ENCODE measurements around the gene TAPBP. TPM values are rescaled to one million over a fixed set of nuclear protein-coding genes. Genes with fewer than 3 reads are reported as not detected.

Gene TAPBP
- total RNA-seq, 1 experiment from 2014 or later = 80.1 TPM

- Histone ChIP-seq H3K79me2 (ENCODE audit: insufficient read depth, low read length) (peaks cover 27% of the 10 kb centered on the region), H3K4me1 (ENCODE audit: control insufficient read depth in 1 of 2, insufficient read depth in 2 of 2, low read length in 2 of 2) (peaks cover 7 to 26% of the 10 kb centered on the region in 2 experiments; a peak in 3 of 4 replicates), H3K27me3 (ENCODE audit: insufficient read depth, low read length) (no peaks in the 10 kb centered on the region), H4K20me1 (ENCODE audit: insufficient read depth) (no peaks in the 10 kb centered on the region), H3K9me3 (ENCODE audit: control insufficient read depth in 1 of 2, insufficient read depth in 1 of 2, low read depth in 1 of 2, low read length in 2 of 2) (no peaks in the 10 kb centered on the region), H3K9ac (ENCODE audit: low read length) (no peak overlapping the region), H3K4me2 (ENCODE audit: low read length) (no peak overlapping the region), H3K27ac (ENCODE audit: low read depth, low read length) (no peak overlapping the region), H3K4me3 (replicated peaks in 1 of 2; ENCODE audit: low read depth in 1 of 2, low read length in 2 of 2) (no peak overlapping the region), H3K36me3 (ENCODE audit: control insufficient read depth in 1 of 2, insufficient read depth in 2 of 2, low read length in 2 of 2) (peaks cover 11 to 12% of the 10 kb centered on the region in 2 experiments; a peak in 3 of 4 replicates), H3K9me2 (ENCODE audit: insufficient read depth) (no peaks in the 10 kb centered on the region), H2AFZ (ENCODE audit: low read depth, low read length, poor library complexity, severe bottlenecking) (no peak overlapping the region)
- TF ChIP-seq SRF (IDR thresholded peaks at IDR 0.05; ENCODE audit: low read depth) (no peak), CTCF (IDR thresholded peaks at IDR 0.05 in 2 of 3, conservative IDR thresholded peaks at IDR 0.05 in 1 of 3; ENCODE audit: borderline replicate concordance in 1 of 3, insufficient read depth in 1 of 3, low read depth in 2 of 3, low read length in 2 of 3) (no peak), CBX3 (IDR thresholded peaks at IDR 0.05; ENCODE audit: low read depth) (no peak), CEBPB (IDR thresholded peaks at IDR 0.05; ENCODE audit: low read depth) (no peak), POLR2AphosphoS5 (IDR thresholded peaks at IDR 0.05; ENCODE audit: low read depth, low read length) (no peak), ATF3 (IDR thresholded peaks at IDR 0.05) (no peak), SP1 (IDR thresholded peaks at IDR 0.05; ENCODE audit: low read depth) (no peak), EZH2 (IDR thresholded peaks at IDR 0.05) (no peak), ZBTB33 (IDR thresholded peaks at IDR 0.05; ENCODE audit: extremely low read depth, insufficient replicate concordance, low read length) (no peak), EGR1 (IDR thresholded peaks at IDR 0.05; ENCODE audit: low read depth) (no peak), ZFX (IDR thresholded peaks at IDR 0.05) (no peak), ZNF274 (IDR thresholded peaks at IDR 0.05; ENCODE audit: low read depth, low read length) (no peak), RAD21 (IDR thresholded peaks at IDR 0.05; ENCODE audit: low read depth) (no peak), MAX (IDR thresholded peaks at IDR 0.05) (no peak), TCF7L2 (IDR thresholded peaks at IDR 0.05; ENCODE audit: borderline replicate concordance, extremely low read depth, insufficient read depth, insufficient read length) (no peak), YY1 (IDR thresholded peaks at IDR 0.05; ENCODE audit: extremely low read depth, insufficient replicate concordance, low read depth, low read length) (no peak), POLR2A (IDR thresholded peaks at IDR 0.05; ENCODE audit: borderline replicate concordance, extremely low read depth, insufficient read depth, insufficient read length) (no peak), REST (IDR thresholded peaks at IDR 0.05; ENCODE audit: low read depth) (no peak), JUND (IDR thresholded peaks at IDR 0.05) (no peak)
- CTCF ChIA-PET = no interaction called here
- RAD21 ChIA-PET (ENCODE audit: low non-redundant PET in 1 of 2, low total read pairs in 2 of 2, uncharacterized antibody in 2 of 2, unreplicated experiment in 2 of 2) = no interaction called here
- no peak for DNase-seq (ENCODE audit: low read depth, low spot score)
- intact Hi-C loops (cut with micrococcal nuclease) = loop anchor here (5.0 kb wide), 2 partner anchors 117 to 132 kb away; partner anchors contain the start of gene PHF1
- POLR2A ChIA-PET = interaction anchor here (1.3 kb wide), 1 partner anchor 19 kb away, joined by 4 read pairs; the partner anchor contains the start of gene B3GALT4
- no peak for ATAC-seq
- no TSS peak for BruUV-seq (replicated peaks)
Measured at GRCh38 chr6:33295621-33296369, 18.1 kb downstream of the TAPBP start.

Measured in HCT116 (cell line).